T-cell (primary cell): ENCODE measurements around the gene LRRC37A2. TPM values are rescaled to one million over a fixed set of nuclear protein-coding genes. Genes with fewer than 3 reads are reported as not detected.
"Not testable (repeated sequence)": the region's sequence is repeated elsewhere in the genome, so short reads cannot be mapped to it uniquely, and the experiment has no call there.

ENCODE experiments used
- ATAC-seq, 4 experiments: fragments of 200-7000 bp in 3 of 4; fragments of 150-1000 bp in 1 of 4; cut with Tn5 transposase; replicated peaks in 1 of 4; 1 replicate in 3 of 4; 2 replicates in 1 of 4; pipeline ENCODE4 v1.10.0; 2021; ENCODE audit warnings: moderate library complexity in 3 of 4, mild to moderate bottlenecking in 2 of 4, moderate number of reproducible peaks in 1 of 4
- CTCF ChIA-PET, 2 donors: fragments of 300-600 bp; sonication (Branson Sonifier 250); formaldehyde crosslinking; loops; one replicate each; lab custom pipeline; 2022; ENCODE audit warnings: antibody characterized with exemption in 2 of 2; lab: Charles Lee
- POLR2A ChIA-PET, 2 donors: fragments of 300-600 bp; sonication (Branson Sonifier 250); formaldehyde crosslinking; loops; one replicate each; lab custom pipeline; 2022; ENCODE audit warnings: antibody characterized with exemption in 2 of 2; lab: Charles Lee
- DNase-seq, 35 experiments: peaks; one replicate each; pipeline versions ENCODE4 v3.0.0 to v3.0.0-alpha.2; 2013 to 2023
- H3K27ac ChIP-seq: one replicate; pipeline ENCODE4 v1.5.1; 2013; ENCODE audit warnings: low read length
- H3K27me3 ChIP-seq, 2 experiments: replicated peaks in 1 of 2; 1 replicate in 1 of 2; 2 replicates in 1 of 2; pipeline versions ENCODE4 v1.6.1 to v1.7.0; 2013; ENCODE audit warnings: low read length in 1 of 2, mixed read lengths in 1 of 2; ENCODE audit not compliant: control insufficient read depth in 2 of 2, insufficient read depth in 2 of 2; ENCODE audit errors: extremely low read depth in 1 of 2
- H3K36me3 ChIP-seq, 2 donors: 1 replicate in 1 of 2; 2 replicates in 1 of 2; pipeline versions ENCODE4 v1.6.1 to v1.7.0; 2013; ENCODE audit warnings: low read length in 1 of 2; ENCODE audit not compliant: control insufficient read depth in 2 of 2, insufficient read depth in 1 of 2; ENCODE audit errors: extremely low read depth in 1 of 2
- H3K4me1 ChIP-seq, 2 experiments: 1 replicate in 1 of 2; 2 replicates in 1 of 2; pipeline versions ENCODE4 v1.6.1 to v1.7.0; 2013; ENCODE audit warnings: low read length in 2 of 2, mixed read lengths in 1 of 2; ENCODE audit not compliant: insufficient read depth in 2 of 2, control insufficient read depth in 1 of 2; ENCODE audit errors: extremely low read depth in 1 of 2
- H3K4me3 ChIP-seq, 2 donors: 1 replicate in 1 of 2; 2 replicates in 1 of 2; pipeline versions ENCODE4 v1.5.1 to v1.7.0; 2013; ENCODE audit warnings: mild to moderate bottlenecking in 2 of 2, low read length in 1 of 2, moderate library complexity in 1 of 2; ENCODE audit not compliant: control insufficient read depth in 1 of 2; ENCODE audit errors: extremely low read depth in 1 of 2
- H3K9me3 ChIP-seq: 2 replicates; pipeline ENCODE4 v1.7.0; 2013
- H3K27ac Mint-ChIP-seq, 2 donors: one replicate each; pipeline ENCODE4 v1.8.0; 2020 to 2021; ENCODE audit warnings: mild to moderate bottlenecking in 2 of 2, mixed read lengths in 2 of 2
- H3K27me3 Mint-ChIP-seq, 2 donors: one replicate each; pipeline ENCODE4 v1.8.0; 2021 to 2022; ENCODE audit warnings: mixed read lengths in 2 of 2
- H3K36me3 Mint-ChIP-seq: one replicate; pipeline ENCODE4 v1.8.0; 2021; ENCODE audit warnings: mixed read lengths
- H3K4me1 Mint-ChIP-seq, 3 donors: one replicate each; pipeline ENCODE4 v1.8.0; 2020 to 2022; ENCODE audit warnings: mixed read lengths in 3 of 3, mild to moderate bottlenecking in 1 of 3
- H3K4me3 Mint-ChIP-seq, 3 donors: one replicate each; pipeline ENCODE4 v1.8.0; 2020 to 2022; ENCODE audit warnings: mild to moderate bottlenecking in 3 of 3, mixed read lengths in 3 of 3, moderate library complexity in 3 of 3
- H3K9me3 Mint-ChIP-seq, 3 donors: one replicate each; pipeline ENCODE4 v1.8.0; 2020 to 2022; ENCODE audit warnings: mixed read lengths in 3 of 3
- WGBS: methylation state at CpG from one replicate; pipeline ENCODE4 v1.1.5; 2013; ENCODE audit warnings: missing lambda C conversion rate; ENCODE audit not compliant: insufficient coverage; 5-methylcytosine and 5-hydroxymethylcytosine counted together
- total RNA-seq, 35 experiments: library from RNA in 6 of 35; stranded (reverse) in 6 of 35; fragments of 120-200 nt in 1 of 35; gene quantifications; one replicate each; pipeline versions ENCODE4 v1.2.1 to v1.2.4 and lab custom pipeline; 2013 to 2026

LRRC37A2 gene
- total RNA-seq, 5 donors from 2014 or later (not counting 1 experiment from before 2014, with no cell fraction given): 10.5 to 59.6 (median 30.6) TPM

- H3K4me1 ChIP-seq, H3K4me3 Mint-ChIP-seq, H3K4me1 Mint-ChIP-seq, H3K4me3 ChIP-seq, H3K36me3 ChIP-seq, H3K9me3 Mint-ChIP-seq, DNase-seq, H3K27me3 ChIP-seq, H3K27me3 Mint-ChIP-seq, H3K9me3 ChIP-seq, H3K36me3 Mint-ChIP-seq, H3K27ac Mint-ChIP-seq, POLR2A ChIA-PET, H3K27ac ChIP-seq, CTCF ChIA-PET, ATAC-seq: not testable (repeated sequence)
- WGBS: no CpG with 5 or more reads among the region's 6 CpGs
Observed at GRCh38 chr17:46499437-46500139, 12.7 kb upstream of the LRRC37A2 start.

GRCh38 chr17:46505896-46506295 is 6.4 kb upstream of the LRRC37A2 start:
- ATAC-seq, H3K4me3 ChIP-seq, H3K36me3 Mint-ChIP-seq, H3K9me3 Mint-ChIP-seq, H3K27me3 Mint-ChIP-seq, DNase-seq, CTCF ChIA-PET, H3K36me3 ChIP-seq, H3K27me3 ChIP-seq, H3K9me3 ChIP-seq, POLR2A ChIA-PET, H3K4me3 Mint-ChIP-seq, H3K4me1 ChIP-seq, H3K27ac Mint-ChIP-seq, H3K27ac ChIP-seq, H3K4me1 Mint-ChIP-seq: not testable (repeated sequence)
- no CpG with 5 or more reads among the region's 7 CpGs for WGBS

GRCh38 chr17:46534716-46535115 is 22.4 kb downstream of the LRRC37A2 start:
- DNase-seq, H3K4me1 Mint-ChIP-seq, H3K9me3 ChIP-seq, CTCF ChIA-PET, H3K4me3 ChIP-seq, H3K4me3 Mint-ChIP-seq, H3K9me3 Mint-ChIP-seq, H3K27ac ChIP-seq, H3K27ac Mint-ChIP-seq, H3K27me3 Mint-ChIP-seq, H3K27me3 ChIP-seq, ATAC-seq, H3K36me3 Mint-ChIP-seq, H3K36me3 ChIP-seq, H3K4me1 ChIP-seq, POLR2A ChIA-PET: not testable (repeated sequence)
- WGBS: 100% methylated on average over 2 of the region's 22 CpGs

GRCh38 chr17:46548607-46549006 is 36.3 kb downstream of the LRRC37A2 start:
- H3K4me1 Mint-ChIP-seq, CTCF ChIA-PET, H3K4me1 ChIP-seq, H3K27ac ChIP-seq, H3K27me3 Mint-ChIP-seq, H3K4me3 ChIP-seq, H3K27me3 ChIP-seq, DNase-seq, H3K9me3 Mint-ChIP-seq, H3K4me3 Mint-ChIP-seq, H3K9me3 ChIP-seq, H3K36me3 ChIP-seq, ATAC-seq, H3K36me3 Mint-ChIP-seq, H3K27ac Mint-ChIP-seq, POLR2A ChIA-PET: not testable (repeated sequence)
- WGBS: 86% methylated on average over 6 of the region's 10 CpGs

- H3K4me3 ChIP-seq, H3K9me3 Mint-ChIP-seq, CTCF ChIA-PET, DNase-seq, H3K9me3 ChIP-seq, POLR2A ChIA-PET, H3K4me3 Mint-ChIP-seq, H3K36me3 ChIP-seq, H3K27ac ChIP-seq, H3K4me1 ChIP-seq, H3K27me3 ChIP-seq, H3K4me1 Mint-ChIP-seq, H3K27ac Mint-ChIP-seq, H3K36me3 Mint-ChIP-seq, H3K27me3 Mint-ChIP-seq: not testable (repeated sequence)
- no CpG with 5 or more reads among the region's 20 CpGs for WGBS
- peak in 1 of 4 experiments; percentile 56 for ATAC-seq
Observed at GRCh38 chr17:46559155-46559554, 46.9 kb downstream of the LRRC37A2 start.

GRCh38 chr17:46560048-46560447 is 47.8 kb downstream of the LRRC37A2 start:
- H3K27me3 Mint-ChIP-seq, CTCF ChIA-PET, POLR2A ChIA-PET, H3K27me3 ChIP-seq, H3K9me3 ChIP-seq, H3K4me1 ChIP-seq, H3K9me3 Mint-ChIP-seq, H3K27ac Mint-ChIP-seq, DNase-seq, H3K4me1 Mint-ChIP-seq, H3K27ac ChIP-seq, H3K4me3 Mint-ChIP-seq, H3K36me3 ChIP-seq, H3K36me3 Mint-ChIP-seq, H3K4me3 ChIP-seq, ATAC-seq: not testable (repeated sequence)
- WGBS: no CpG with 5 or more reads among the region's 3 CpGs

- H3K9me3 ChIP-seq, H3K36me3 ChIP-seq, POLR2A ChIA-PET, H3K4me1 ChIP-seq, H3K36me3 Mint-ChIP-seq, H3K9me3 Mint-ChIP-seq, CTCF ChIA-PET, H3K27me3 Mint-ChIP-seq, DNase-seq, H3K4me3 Mint-ChIP-seq, H3K4me3 ChIP-seq, H3K27me3 ChIP-seq, H3K27ac Mint-ChIP-seq, H3K4me1 Mint-ChIP-seq, H3K27ac ChIP-seq: not testable (repeated sequence)
- ATAC-seq: peak in 1 of 4 experiments; percentile 44
- WGBS: no CpG with 5 or more reads among the region's 2 CpGs
Observed at GRCh38 chr17:46566284-46566683, 54.0 kb downstream of the LRRC37A2 start.
